Testis (tissue), 2 donors: ENCODE measurements around the gene TTC36.

Experiments used
- POLR2A ChIP-seq: fragments of 450-650 bp; IDR thresholded peaks from one replicate; pipeline ENCODE4 v1.6.1; 2017; ENCODE audit warnings: antibody characterized with exemption, mild to moderate bottlenecking, moderate library complexity
- TF ChIP-seq, protein P1 (sequence below), 3 experiments: fragments of 450-650 bp in 2 of 3; fragments of 200-600 bp in 1 of 3; sonication (generic) in 1 of 3; IDR thresholded peaks; one replicate each; pipeline ENCODE4 v1.5.1; 2016 to 2019; ENCODE audit warnings: antibody characterized with exemption in 3 of 3, mild to moderate bottlenecking in 2 of 3, moderate library complexity in 1 of 3

DNA sequence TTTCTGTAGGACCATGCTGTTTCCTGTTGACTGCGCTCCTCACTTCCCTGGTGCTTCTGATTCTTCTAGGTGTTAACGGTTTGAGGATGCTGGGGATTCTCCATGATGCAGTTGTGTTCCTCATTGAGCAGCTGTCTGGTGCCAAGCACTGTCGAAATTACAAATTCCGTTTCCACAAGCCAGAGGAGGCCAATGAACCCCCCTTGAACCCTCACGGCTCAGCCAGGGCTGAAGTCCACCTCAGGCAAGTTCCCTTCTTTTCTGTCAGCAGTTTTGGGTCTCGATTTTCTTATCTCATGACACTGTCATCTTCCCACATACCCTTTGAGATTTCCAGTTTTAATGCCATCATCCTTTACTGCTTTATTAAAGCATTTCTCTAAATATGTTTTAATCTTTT lies 7.7 kb upstream of the TTC36 start:
- TF ChIP-seq, protein P1, sequence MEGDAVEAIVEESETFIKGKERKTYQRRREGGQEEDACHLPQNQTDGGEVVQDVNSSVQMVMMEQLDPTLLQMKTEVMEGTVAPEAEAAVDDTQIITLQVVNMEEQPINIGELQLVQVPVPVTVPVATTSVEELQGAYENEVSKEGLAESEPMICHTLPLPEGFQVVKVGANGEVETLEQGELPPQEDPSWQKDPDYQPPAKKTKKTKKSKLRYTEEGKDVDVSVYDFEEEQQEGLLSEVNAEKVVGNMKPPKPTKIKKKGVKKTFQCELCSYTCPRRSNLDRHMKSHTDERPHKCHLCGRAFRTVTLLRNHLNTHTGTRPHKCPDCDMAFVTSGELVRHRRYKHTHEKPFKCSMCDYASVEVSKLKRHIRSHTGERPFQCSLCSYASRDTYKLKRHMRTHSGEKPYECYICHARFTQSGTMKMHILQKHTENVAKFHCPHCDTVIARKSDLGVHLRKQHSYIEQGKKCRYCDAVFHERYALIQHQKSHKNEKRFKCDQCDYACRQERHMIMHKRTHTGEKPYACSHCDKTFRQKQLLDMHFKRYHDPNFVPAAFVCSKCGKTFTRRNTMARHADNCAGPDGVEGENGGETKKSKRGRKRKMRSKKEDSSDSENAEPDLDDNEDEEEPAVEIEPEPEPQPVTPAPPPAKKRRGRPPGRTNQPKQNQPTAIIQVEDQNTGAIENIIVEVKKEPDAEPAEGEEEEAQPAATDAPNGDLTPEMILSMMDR (IDR thresholded peaks at IDR 0.05): no peak
- TF ChIP-seq POLR2A: no peak
